AG04450 (cell line): ENCODE results near the gene CCDC86. TPM values are rescaled to one million over a fixed set of nuclear protein-coding genes. Genes with fewer than 3 reads are reported as not detected.
"Not testable (repeated sequence)": the region's sequence is repeated elsewhere in the genome, so short reads cannot be mapped to it uniquely, and the experiment has no call there.

Source experiments
- CTCF ChIA-PET: fragments of 300-600, 350-600 bp; formaldehyde crosslinking; extraction: SDS; loops from one replicate; lab custom pipeline; 2022; ENCODE audit warnings: antibody characterized with exemption, inconsistent platforms; lab: Charles Lee
- POLR2A ChIA-PET: fragments of 350-600 bp; formaldehyde crosslinking; extraction: SDS; loops from one replicate; lab custom pipeline; 2021; ENCODE audit warnings: antibody characterized with exemption, inconsistent platforms; lab: Yijun Ruan, JAX
- DNase-seq: peaks from one replicate; pipeline ENCODE4 v3.0.0-alpha.2; 2011; ENCODE audit warnings: low read depth, low spot score
- H3K27ac ChIP-seq: one replicate; pipeline ENCODE4 v1.5.1; 2012; ENCODE audit warnings: low read depth, low read length, control low read depth
- H3K27me3 ChIP-seq: one replicate; pipeline ENCODE4 v1.6.0; 2012; ENCODE audit warnings: low read length; ENCODE audit not compliant: control insufficient read depth, insufficient read depth
- H3K4me3 ChIP-seq: 2 replicates; pipeline ENCODE4 v1.5.1; 2011; ENCODE audit warnings: mild to moderate bottlenecking, low read depth, low read length, control low read depth
- H3K9me3 ChIP-seq: 2 replicates; pipeline ENCODE4 v1.5.1; 2012; ENCODE audit warnings: low read length; ENCODE audit not compliant: control insufficient read depth, insufficient read depth
- polyA plus RNA-seq: library from polyadenylated mRNA; depleted of rRNA; stranded (reverse); fragments of >200 nt; gene quantifications from 2 replicates; pipeline ENCODE4 v1.2.3, GENCODE V29; 2011
- TF ChIP-seq, protein P1 (sequence below): IDR thresholded peaks from 2 replicates; pipeline ENCODE4 v1.5.1; 2011; ENCODE audit warnings: low read depth, low read length, control low read depth, inconsistent platforms

Gene CCDC86
- polyA plus RNA-seq, 1 experiment = 15.2 TPM

DNA sequence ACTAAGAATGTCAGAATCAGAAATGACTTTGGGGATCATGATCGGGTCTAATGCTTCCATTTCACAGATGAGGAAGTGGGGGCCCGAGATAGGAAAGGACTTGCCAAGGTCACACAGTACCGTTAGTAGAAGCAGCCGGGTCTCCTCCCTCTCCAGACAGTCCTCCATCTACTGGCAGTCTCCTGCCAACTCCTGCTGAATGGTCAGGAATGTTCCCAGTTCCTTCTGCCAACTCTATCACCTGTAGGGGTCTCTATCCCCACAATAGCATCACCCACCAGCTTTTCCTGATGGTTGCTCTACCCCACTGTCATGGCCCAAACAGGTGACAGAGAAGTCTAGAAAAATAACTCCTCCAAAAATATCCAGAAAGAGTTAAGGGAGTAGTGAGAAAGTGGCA, 23.9 kb upstream of the CCDC86 start:
- peaks cover 19% of the 10 kb centered on the region for H3K27me3 ChIP-seq
- TF ChIP-seq, protein P1, sequence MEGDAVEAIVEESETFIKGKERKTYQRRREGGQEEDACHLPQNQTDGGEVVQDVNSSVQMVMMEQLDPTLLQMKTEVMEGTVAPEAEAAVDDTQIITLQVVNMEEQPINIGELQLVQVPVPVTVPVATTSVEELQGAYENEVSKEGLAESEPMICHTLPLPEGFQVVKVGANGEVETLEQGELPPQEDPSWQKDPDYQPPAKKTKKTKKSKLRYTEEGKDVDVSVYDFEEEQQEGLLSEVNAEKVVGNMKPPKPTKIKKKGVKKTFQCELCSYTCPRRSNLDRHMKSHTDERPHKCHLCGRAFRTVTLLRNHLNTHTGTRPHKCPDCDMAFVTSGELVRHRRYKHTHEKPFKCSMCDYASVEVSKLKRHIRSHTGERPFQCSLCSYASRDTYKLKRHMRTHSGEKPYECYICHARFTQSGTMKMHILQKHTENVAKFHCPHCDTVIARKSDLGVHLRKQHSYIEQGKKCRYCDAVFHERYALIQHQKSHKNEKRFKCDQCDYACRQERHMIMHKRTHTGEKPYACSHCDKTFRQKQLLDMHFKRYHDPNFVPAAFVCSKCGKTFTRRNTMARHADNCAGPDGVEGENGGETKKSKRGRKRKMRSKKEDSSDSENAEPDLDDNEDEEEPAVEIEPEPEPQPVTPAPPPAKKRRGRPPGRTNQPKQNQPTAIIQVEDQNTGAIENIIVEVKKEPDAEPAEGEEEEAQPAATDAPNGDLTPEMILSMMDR = no peak
- H3K27ac ChIP-seq = no peak overlapping the region
- CTCF ChIA-PET = no interaction called here
- DNase-seq = no peak
- H3K9me3 ChIP-seq = peaks cover 6% of the 10 kb centered on the region; the same call in 1 of the 2 replicates
- H3K4me3 ChIP-seq = no peak overlapping the region
- POLR2A ChIA-PET = no interaction called here

GRCh38 chr11:60821827-60822599, 19.9 kb upstream of the CCDC86 start:
- ChIA-PET POLR2A (no interaction called here), CTCF (interaction anchor here (0.6 to 3.4 kb wide), 2 partner anchors 66 to 288 kb away, joined by 5 to 13 read pairs; no protein-coding TSS in a partner anchor)
- Histone ChIP-seq H3K27ac (no peak overlapping the region), H3K9me3 (peaks cover under 1% of the 10 kb centered on the region; the same call in 1 of the 2 replicates), H3K27me3 (peaks cover 19% of the 10 kb centered on the region), H3K4me3 (no peak overlapping the region)
- DNase-seq = no peak
- TF ChIP-seq, protein P1 = no peak

DNA sequence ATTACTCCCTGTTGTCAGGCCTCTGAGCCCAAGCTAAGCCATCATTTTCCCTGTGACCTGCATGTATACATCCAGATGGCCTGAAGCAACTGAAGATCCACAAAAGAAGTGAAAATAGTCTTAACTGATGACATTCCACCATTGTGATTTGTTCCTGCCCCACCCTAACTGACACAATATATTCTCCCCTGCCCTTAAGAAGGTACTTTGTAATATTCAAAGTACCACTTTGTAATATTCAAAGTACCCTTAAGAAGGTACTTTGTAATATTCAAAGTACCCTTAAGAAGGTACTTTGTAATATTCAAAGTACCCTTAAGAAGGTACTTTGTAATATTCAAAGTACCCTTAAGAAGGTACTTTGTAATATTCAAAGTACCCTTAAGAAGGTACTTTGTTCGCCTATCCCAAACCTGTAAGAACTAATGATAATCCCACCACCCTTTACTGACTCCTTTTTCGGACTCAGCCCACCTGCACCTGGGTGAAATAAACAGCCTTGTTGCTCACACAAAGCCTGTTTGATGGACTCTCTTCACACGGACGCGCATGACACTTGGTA, 18.1 kb upstream of the CCDC86 start:
- H3K27ac ChIP-seq, H3K9me3 ChIP-seq, H3K4me3 ChIP-seq, POLR2A ChIA-PET, DNase-seq: not testable (repeated sequence)
- peaks cover 29% of the 10 kb centered on the region for H3K27me3 ChIP-seq
- CTCF ChIA-PET = interaction anchor here (1.4 to 17.5 kb wide), 2 partner anchors 65 to 76 kb away, joined by 4 to 317 read pairs; no protein-coding TSS in a partner anchor

DNA sequence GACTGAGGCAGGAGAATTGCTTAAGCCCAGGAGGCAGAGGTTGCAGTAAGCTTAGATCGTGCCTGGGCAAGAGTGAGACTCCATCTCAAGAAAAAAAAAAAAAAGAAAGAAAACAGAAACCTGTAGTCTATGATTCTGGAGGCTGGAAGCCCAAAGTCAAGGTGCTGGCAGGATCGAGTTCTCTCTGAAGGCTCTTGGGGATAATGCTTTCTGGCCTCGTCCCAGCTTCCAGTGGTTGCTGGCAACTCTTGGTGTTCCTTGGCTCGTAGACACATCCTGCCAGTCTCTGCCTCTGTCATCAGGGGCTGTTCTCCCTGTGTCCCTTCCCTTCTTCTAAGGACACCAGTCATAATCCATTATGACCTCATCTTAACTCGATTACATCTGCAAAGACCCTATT, 16.8 kb upstream of the CCDC86 start:
- Histone ChIP-seq H3K27me3 (peaks cover 31% of the 10 kb centered on the region), H3K27ac (no peak overlapping the region), H3K4me3 (no peak overlapping the region), H3K9me3 (no peaks in the 10 kb centered on the region)
- TF ChIP-seq, protein P1 = no peak
- DNase-seq = no peak
- POLR2A ChIA-PET = no interaction called here
- CTCF ChIA-PET = interaction anchor here (1.0 to 17.5 kb wide), 3 partner anchors 62 to 75 kb away, joined by 3 to 317 read pairs (median 4); no protein-coding TSS in a partner anchor

DNA sequence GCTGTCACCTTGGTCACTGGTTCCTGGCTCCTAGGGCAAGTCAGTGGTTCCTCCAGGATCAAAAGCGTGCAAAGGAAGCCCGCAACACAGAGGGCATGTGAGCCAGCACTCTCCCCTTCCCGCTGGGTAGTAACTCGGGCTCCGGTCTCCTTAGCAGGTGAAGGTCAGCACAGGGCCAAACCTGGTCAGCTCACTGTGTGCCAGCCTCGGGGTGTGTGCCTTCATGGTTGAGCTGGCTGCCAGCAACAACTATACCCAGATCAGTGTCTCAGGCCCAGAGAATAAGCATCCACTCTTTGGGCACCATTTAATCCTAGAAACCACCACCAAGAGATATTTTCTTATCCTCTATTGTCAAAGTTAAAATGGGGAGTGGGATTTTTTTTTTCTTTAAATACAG, 16.1 kb upstream of the CCDC86 start:
- Histone ChIP-seq H3K27ac (no peak overlapping the region), H3K27me3 (peaks cover 33% of the 10 kb centered on the region), H3K9me3 (no peaks in the 10 kb centered on the region), H3K4me3 (no peak overlapping the region)
- DNase-seq = no peak
- TF ChIP-seq, protein P1 = no peak
- ChIA-PET CTCF (interaction anchor here (1.0 to 17.5 kb wide), 3 partner anchors 61 to 74 kb away, joined by 3 to 317 read pairs (median 295); no protein-coding TSS in a partner anchor), POLR2A (no interaction called here)
